ENCODE measurements around the gene GHRHR. TPM values are rescaled to one million over a fixed set of nuclear protein-coding genes. Genes with fewer than 3 reads are reported as not detected.

The GHRHR gene
- total and polyA plus RNA-seq, 5 experiments from 2014 or later: not detected

- no peaks in the 10 kb centered on the region for H3K4me1 Mint-ChIP-seq
- DNase-seq: peak in 1 of 10 donors; percentile 19
- ATAC-seq: no peak
- H3K27ac Mint-ChIP-seq: no peak overlapping the region
- peaks cover 4 to 29% (median 8%) of the 10 kb centered on the region in 5 donors for H3K27me3 Mint-ChIP-seq
- H3K4me3 Mint-ChIP-seq: no peak overlapping the region
- peaks cover 0 to 5% (median 0%) of the 10 kb centered on the region in 9 donors for H3K9me3 Mint-ChIP-seq
- POLR2A ChIA-PET: no interaction called here
- H3K36me3 Mint-ChIP-seq: no peaks in the 10 kb centered on the region
Measured at GRCh38 chr7:31007634-31008033, 43.9 kb downstream of the GHRHR start.

DNA sequence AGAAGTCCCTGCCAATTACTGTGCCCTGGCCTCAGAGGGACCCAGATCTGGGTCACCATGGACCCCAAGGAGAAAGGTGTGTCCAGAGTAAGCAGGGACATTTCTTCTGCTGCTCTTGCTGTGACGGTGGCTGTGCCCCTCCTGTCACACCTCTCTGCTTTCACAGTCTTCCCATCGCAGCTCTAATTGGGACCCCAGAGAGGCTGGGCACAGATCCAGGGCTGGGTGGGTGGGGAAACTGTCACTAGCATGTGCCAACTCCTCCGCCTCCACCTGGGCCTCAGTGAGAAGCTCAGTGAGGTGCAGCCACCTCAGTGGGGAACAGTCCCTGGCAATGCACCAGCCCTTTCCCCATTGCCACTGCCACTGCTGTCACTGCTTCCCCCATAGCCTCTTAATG lies 51.1 kb downstream of the GHRHR start:
- DNase-seq: no peak
- POLR2A ChIA-PET: no interaction called here
- no peak for ATAC-seq
- no peak overlapping the region for H3K4me3 Mint-ChIP-seq
- peaks cover 0 to 4% (median 2%) of the 10 kb centered on the region in 4 donors for H3K4me1 Mint-ChIP-seq
- peaks cover 0 to 2% (median 0%) of the 10 kb centered on the region in 3 donors for H3K36me3 Mint-ChIP-seq
- peaks cover 13 to 45% (median 26%) of the 10 kb centered on the region in 5 donors for H3K27me3 Mint-ChIP-seq
- peaks cover 0 to 5% (median 0%) of the 10 kb centered on the region in 9 donors for H3K9me3 Mint-ChIP-seq
- H3K27ac Mint-ChIP-seq: no peak overlapping the region

- Mint-ChIP-seq H3K4me3 (no peak overlapping the region), H3K27ac (no peak overlapping the region), H3K27me3 (peaks cover 12 to 42% (median 20%) of the 10 kb centered on the region in 5 donors), H3K36me3 (peaks cover 0 to 2% (median 0%) of the 10 kb centered on the region in 3 donors), H3K4me1 (peaks cover 0 to 5% (median 2%) of the 10 kb centered on the region in 4 donors), H3K9me3 (no peaks in the 10 kb centered on the region)
- POLR2A ChIA-PET: no interaction called here
- ATAC-seq (no peak), DNase-seq (peak in 1 of 10 donors; percentile 43)
Measured at GRCh38 chr7:31017032-31017675, 53.4 kb downstream of the GHRHR start.

GRCh38 chr7:31017721-31018120 lies 54.0 kb downstream of the GHRHR start:
- no peak overlapping the region for H3K4me3 Mint-ChIP-seq

GRCh38 chr7:31019509-31019908 lies 55.8 kb downstream of the GHRHR start:
- peaks cover 0 to 2% (median 0%) of the 10 kb centered on the region in 3 donors for H3K36me3 Mint-ChIP-seq
- no peak overlapping the region for H3K4me3 Mint-ChIP-seq
- no peak overlapping the region for H3K27ac Mint-ChIP-seq
- no peaks in the 10 kb centered on the region for H3K9me3 Mint-ChIP-seq
- H3K27me3 Mint-ChIP-seq: peaks cover 2 to 23% (median 9%) of the 10 kb centered on the region in 5 donors
- peaks cover 11 to 25% (median 17%) of the 10 kb centered on the region in 4 donors for H3K4me1 Mint-ChIP-seq
- DNase-seq: peak in 1 of 10 donors; percentile 7
- no peak for ATAC-seq
- POLR2A ChIA-PET: no interaction called here

More at GRCh38 chr7:31017721-31018120, 54.0 kb downstream of the GHRHR start:
- POLR2A ChIA-PET: no interaction called here
- Mint-ChIP-seq H3K27me3 (peaks cover 12 to 41% (median 20%) of the 10 kb centered on the region in 5 donors), H3K9me3 (no peaks in the 10 kb centered on the region), H3K4me1 (peaks cover 0 to 8% (median 5%) of the 10 kb centered on the region in 4 donors), H3K36me3 (peaks cover 0 to 2% (median 0%) of the 10 kb centered on the region in 3 donors), H3K27ac (no peak overlapping the region)
- DNase-seq (no peak), ATAC-seq (no peak)

DNA sequence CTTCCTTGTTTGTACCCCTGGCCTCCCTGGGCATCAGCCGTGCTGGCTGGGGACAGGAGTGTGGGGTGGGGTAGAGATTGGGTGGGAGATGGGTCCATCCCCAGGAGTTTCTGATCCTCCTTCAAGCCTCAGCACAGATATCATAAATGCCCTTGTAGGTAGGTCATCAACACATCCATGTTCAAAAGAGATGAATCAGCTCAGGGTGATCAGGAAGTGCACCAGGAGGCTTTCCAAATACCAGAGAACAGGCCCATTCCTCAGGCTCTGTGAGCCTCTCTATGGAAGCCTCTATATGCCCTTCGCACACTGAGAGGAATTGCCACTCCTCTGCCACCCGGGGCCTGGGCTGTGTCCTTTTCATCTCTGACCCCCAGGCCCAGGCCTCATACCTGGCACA lies 56.4 kb downstream of the GHRHR start:
- Mint-ChIP-seq H3K9me3 (no peaks in the 10 kb centered on the region), H3K4me3 (no peak overlapping the region), H3K36me3 (peaks cover 0 to 2% (median 0%) of the 10 kb centered on the region in 3 donors), H3K27me3 (peaks cover under 1 to 18% (median 9%) of the 10 kb centered on the region in 5 donors), H3K27ac (peak overlapping the region in 3 of 10 donors; percentile 11 to 38 (median 27)), H3K4me1 (peaks cover 13 to 27% (median 20%) of the 10 kb centered on the region in 4 donors)
- DNase-seq: peak in 1 of 10 donors; percentile 35
- POLR2A ChIA-PET: no interaction called here
- no peak for ATAC-seq

GRCh38 chr7:31020652-31021051 lies 56.9 kb downstream of the GHRHR start:
- ATAC-seq (no peak), DNase-seq (peak in 1 of 10 donors; percentile 27)
- Mint-ChIP-seq H3K27me3 (peaks cover 0 to 14% (median 8%) of the 10 kb centered on the region in 5 donors), H3K4me3 (no peak overlapping the region), H3K36me3 (peaks cover 0 to 2% (median 0%) of the 10 kb centered on the region in 3 donors), H3K9me3 (no peaks in the 10 kb centered on the region), H3K4me1 (peaks cover 13 to 27% (median 20%) of the 10 kb centered on the region in 4 donors), H3K27ac (no peak overlapping the region)
- POLR2A ChIA-PET: no interaction called here

DNA sequence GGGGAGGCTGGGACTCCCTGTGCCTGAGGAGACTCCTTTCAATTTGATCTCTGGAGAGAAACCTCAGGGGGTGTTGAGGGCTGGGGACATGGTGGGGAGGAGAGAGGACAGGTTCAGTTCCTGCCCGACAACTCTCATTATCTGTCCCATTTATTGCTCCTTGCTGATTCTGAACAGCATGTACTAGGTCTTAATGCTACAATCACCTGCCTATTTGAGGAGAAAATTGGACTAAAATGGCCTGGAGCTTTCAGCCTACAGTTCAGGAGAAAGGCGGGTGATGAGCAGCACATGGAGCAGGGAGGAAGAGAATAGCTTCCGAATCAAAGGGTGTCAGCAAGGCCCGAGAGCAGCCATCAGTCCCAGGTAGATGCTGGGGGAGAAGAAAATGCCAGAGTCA lies 58.4 kb downstream of the GHRHR start:
- POLR2A ChIA-PET: no interaction called here
- Mint-ChIP-seq H3K4me1 (peaks cover 13 to 39% (median 20%) of the 10 kb centered on the region in 4 donors), H3K27ac (peak overlapping the region in 1 of 10 donors; percentile 13), H3K4me3 (no peak overlapping the region), H3K9me3 (no peaks in the 10 kb centered on the region), H3K27me3 (peaks cover 0 to 5% (median 0%) of the 10 kb centered on the region in 5 donors), H3K36me3 (no peaks in the 10 kb centered on the region)
- ATAC-seq (no peak), DNase-seq (no peak)

DNA sequence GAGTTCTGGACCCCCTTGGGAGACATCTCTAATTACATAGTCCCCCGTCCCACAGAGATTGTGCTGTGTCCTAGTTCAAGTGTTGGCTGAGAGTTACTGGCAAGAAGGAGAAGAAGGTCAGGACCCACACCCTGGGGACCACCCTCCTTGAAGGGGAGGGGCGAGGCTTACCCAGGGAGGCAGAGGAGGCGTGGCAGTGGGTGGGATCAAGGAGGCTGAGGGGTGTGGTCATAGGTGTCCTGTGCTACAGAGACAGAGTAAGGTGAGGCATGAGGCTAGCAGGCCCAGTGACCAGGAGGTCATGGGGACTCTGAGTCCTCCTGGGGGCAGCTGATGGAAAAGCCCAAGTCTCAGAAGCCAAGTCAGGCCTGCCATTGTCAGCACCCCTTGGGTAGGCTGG lies 59.0 kb downstream of the GHRHR start:
- peak overlapping the region in 1 of 10 donors; percentile 10 for H3K4me3 Mint-ChIP-seq
- DNase-seq (no peak), ATAC-seq (no peak)
- no peaks in the 10 kb centered on the region for H3K9me3 Mint-ChIP-seq
- POLR2A ChIA-PET: no interaction called here
- no peaks in the 10 kb centered on the region for H3K36me3 Mint-ChIP-seq
- no peak overlapping the region for H3K27ac Mint-ChIP-seq
- H3K27me3 Mint-ChIP-seq: peaks cover 0 to 5% (median 0%) of the 10 kb centered on the region in 5 donors
- H3K4me1 Mint-ChIP-seq: peaks cover 13 to 39% (median 21%) of the 10 kb centered on the region in 4 donors

- Mint-ChIP-seq H3K27me3 (peaks cover 0 to 9% (median 0%) of the 10 kb centered on the region in 5 donors), H3K36me3 (no peaks in the 10 kb centered on the region), H3K27ac (peak overlapping the region in 5 of 10 donors; percentile 30 to 71 (median 58)), H3K4me3 (peak overlapping the region in 1 of 10 donors; percentile 28), H3K4me1 (peaks cover 13 to 39% (median 21%) of the 10 kb centered on the region in 4 donors), H3K9me3 (no peaks in the 10 kb centered on the region)
- POLR2A ChIA-PET: no interaction called here
- ATAC-seq (peak in 1 of 2 donors; percentile 64), DNase-seq (peak in 2 of 10 donors; percentile 1 to 35)
Measured at GRCh38 chr7:31023877-31024276, 60.1 kb downstream of the GHRHR start.

GRCh38 chr7:31027161-31027965 lies 63.6 kb downstream of the GHRHR start:
- H3K4me1 Mint-ChIP-seq: peaks cover 13 to 34% (median 18%) of the 10 kb centered on the region in 4 donors
- no peak overlapping the region for H3K27ac Mint-ChIP-seq
- H3K4me3 Mint-ChIP-seq: no peak overlapping the region
- POLR2A ChIA-PET: no interaction called here
- peaks cover 0 to 15% (median 11%) of the 10 kb centered on the region in 5 donors for H3K27me3 Mint-ChIP-seq
- ATAC-seq (no peak), DNase-seq (peak in 1 of 10 donors; percentile 21)
- H3K9me3 Mint-ChIP-seq: peaks cover 0 to 1% (median 0%) of the 10 kb centered on the region in 9 donors
- H3K36me3 Mint-ChIP-seq: no peaks in the 10 kb centered on the region

DNA sequence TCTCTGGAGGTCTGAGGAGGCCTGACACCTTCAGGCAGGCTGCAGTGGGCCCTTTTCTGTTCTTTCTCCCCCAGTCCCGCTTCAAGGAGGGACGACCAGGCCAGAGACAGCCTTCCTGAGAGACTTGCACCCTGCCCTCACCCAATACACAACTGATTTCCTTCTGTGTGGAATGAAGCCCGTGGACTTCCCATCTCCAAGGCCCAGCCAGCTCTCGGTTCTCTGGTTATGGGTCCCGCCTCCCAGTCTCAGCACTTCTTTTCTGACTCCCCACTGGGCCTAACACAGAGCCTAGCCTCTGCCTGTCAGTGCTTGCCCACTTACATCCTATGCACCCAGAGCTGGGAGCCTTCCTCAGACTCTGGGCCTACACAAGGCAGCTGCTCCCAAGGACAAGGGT lies 64.3 kb downstream of the GHRHR start:
- H3K4me3 Mint-ChIP-seq: no peak overlapping the region
- DNase-seq (peak in 1 of 10 donors; percentile 19), ATAC-seq (no peak)
- peaks cover 11 to 28% (median 17%) of the 10 kb centered on the region in 4 donors for H3K4me1 Mint-ChIP-seq
- POLR2A ChIA-PET: no interaction called here
- peaks cover 0 to 1% (median 0%) of the 10 kb centered on the region in 9 donors for H3K9me3 Mint-ChIP-seq
- peaks cover 0 to 15% (median 11%) of the 10 kb centered on the region in 5 donors for H3K27me3 Mint-ChIP-seq
- no peak overlapping the region for H3K27ac Mint-ChIP-seq
- H3K36me3 Mint-ChIP-seq: no peaks in the 10 kb centered on the region
